ENCODE measurements around the gene POLR2E. TPM values are rescaled to one million over a fixed set of nuclear protein-coding genes. Genes with fewer than 3 reads are reported as not detected.

The POLR2E gene
- total RNA-seq, 1 experiment from 2014 or later, result 279 TPM

- intact Hi-C loops (cut with micrococcal nuclease; ENCODE audit: unreplicated experiment) (no loop called here), in situ Hi-C loops (cut with HindIII; ENCODE audit: low pct_unique_long_range_greater_than_20kb, low sequenced_read_pairs) (no loop called here)
- no peaks in the 10 kb centered on the region for H3K27me3 ChIP-seq (ENCODE audit: control insufficient read depth, insufficient read depth, low read length)
- H3K4me3 ChIP-seq (ENCODE audit: low read depth in 2 of 2, low read length in 2 of 2), result no peak overlapping the region
- H3K4me1 ChIP-seq (ENCODE audit: control insufficient read depth, insufficient read depth, low read length), result peaks cover 4% of the 10 kb centered on the region
- ChIA-PET CTCF (no interaction called here), POLR2A (no interaction called here)
- ATAC-seq (no peak), DNase-seq (ENCODE audit: low read depth, low spot score) (no peak)
- no peaks in the 10 kb centered on the region for H3K9me3 ChIP-seq (ENCODE audit: control insufficient read depth, insufficient read depth, low read depth, low read length)
- TF ChIP-seq REST (IDR thresholded peaks at IDR 0.05; ENCODE audit: insufficient read depth in 1 of 2, low read depth in 2 of 2, low read length in 1 of 2) (no peak), CTCF (IDR thresholded peaks at IDR 0.05) (no peak), TCF7L2 (IDR thresholded peaks at IDR 0.05; ENCODE audit: low read depth, low read length) (no peak), POLR2AphosphoS5 (IDR thresholded peaks at IDR 0.05; ENCODE audit: low read depth, low read length) (no peak), SIN3A (IDR thresholded peaks at IDR 0.05; ENCODE audit: borderline replicate concordance, insufficient read depth, low read depth, low read length) (no peak)
- BruUV-seq (replicated peaks), result no TSS peak
- no peaks in the 10 kb centered on the region for H3K36me3 ChIP-seq (ENCODE audit: control insufficient read depth, insufficient read depth, low read length)
- no peak overlapping the region for H3K27ac ChIP-seq (ENCODE audit: low read length)
Measured at GRCh38 chr19:1080360-1081161, 14.6 kb downstream of the POLR2E start.

GRCh38 chr19:1079566-1080111 is 15.5 kb downstream of the POLR2E start:
- no peak for ATAC-seq
- DNase-seq (ENCODE audit: low read depth, low spot score), result no peak

More at GRCh38 chr19:1079566-1080111, 15.5 kb downstream of the POLR2E start:
- Histone ChIP-seq H3K27me3 (ENCODE audit: control insufficient read depth, insufficient read depth, low read length) (no peaks in the 10 kb centered on the region), H3K4me3 (ENCODE audit: low read depth in 2 of 2, low read length in 2 of 2) (no peak overlapping the region), H3K27ac (ENCODE audit: low read length) (no peak overlapping the region), H3K4me1 (ENCODE audit: control insufficient read depth, insufficient read depth, low read length) (peaks cover 4% of the 10 kb centered on the region), H3K36me3 (ENCODE audit: control insufficient read depth, insufficient read depth, low read length) (no peaks in the 10 kb centered on the region), H3K9me3 (ENCODE audit: control insufficient read depth, insufficient read depth, low read depth, low read length) (no peaks in the 10 kb centered on the region)
- intact Hi-C loops (cut with micrococcal nuclease; ENCODE audit: unreplicated experiment), result no loop called here
- TF ChIP-seq REST (IDR thresholded peaks at IDR 0.05; ENCODE audit: insufficient read depth in 1 of 2, low read depth in 2 of 2, low read length in 1 of 2) (no peak), TCF7L2 (IDR thresholded peaks at IDR 0.05; ENCODE audit: low read depth, low read length) (no peak), POLR2AphosphoS5 (IDR thresholded peaks at IDR 0.05; ENCODE audit: low read depth, low read length) (no peak), CTCF (IDR thresholded peaks at IDR 0.05) (no peak), SIN3A (IDR thresholded peaks at IDR 0.05; ENCODE audit: borderline replicate concordance, insufficient read depth, low read depth, low read length) (no peak)
- POLR2A ChIA-PET, result interaction anchor here (0.6 kb wide), 1 partner anchor 89 kb away, joined by 8 read pairs; no protein-coding TSS in a partner anchor
- CTCF ChIA-PET, result no interaction called here
- in situ Hi-C loops (cut with HindIII; ENCODE audit: low pct_unique_long_range_greater_than_20kb, low sequenced_read_pairs), result no loop called here
- no TSS peak for BruUV-seq (replicated peaks)

Measured in Panc1 (cell line).